ENCODE measurements around the gene ADCY9.
A peak's percentile ranks its signal among the peaks of the same experiment; 100 is the strongest.

The ADCY9 gene

GRCh38 chr16:4098501-4098900, 17.7 kb downstream of the ADCY9 start:
- peak overlapping the region; percentile 33; the same call in 1 of the 2 replicates for H3K27ac ChIP-seq
- no peak for TF ChIP-seq CTCF (conservative IDR thresholded peaks at IDR 0.05)

DNA sequence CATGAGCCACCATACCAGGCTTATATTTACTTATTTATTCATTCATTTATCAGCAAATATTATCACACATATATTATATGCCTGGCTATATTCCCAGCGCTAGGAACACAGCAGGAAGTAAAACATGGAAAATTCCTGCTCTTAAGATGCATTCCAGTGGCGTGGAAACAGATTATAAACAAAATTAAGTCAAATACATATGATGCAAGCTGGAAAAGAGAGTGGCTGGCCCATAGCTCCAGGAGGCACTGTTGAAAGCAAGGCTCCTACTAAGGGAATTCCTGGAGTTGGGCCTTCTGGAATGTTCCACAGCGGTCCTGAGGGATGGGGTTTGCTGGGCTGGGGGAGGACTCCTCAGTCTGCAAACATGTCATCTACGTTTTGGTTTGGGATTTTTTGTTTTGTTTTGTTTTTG, 18.4 kb downstream of the ADCY9 start:
- no peak for TF ChIP-seq CTCF (conservative IDR thresholded peaks at IDR 0.05)
- H3K27ac ChIP-seq: peak overlapping the region; percentile 33; the same call in 1 of the 2 replicates

DNA sequence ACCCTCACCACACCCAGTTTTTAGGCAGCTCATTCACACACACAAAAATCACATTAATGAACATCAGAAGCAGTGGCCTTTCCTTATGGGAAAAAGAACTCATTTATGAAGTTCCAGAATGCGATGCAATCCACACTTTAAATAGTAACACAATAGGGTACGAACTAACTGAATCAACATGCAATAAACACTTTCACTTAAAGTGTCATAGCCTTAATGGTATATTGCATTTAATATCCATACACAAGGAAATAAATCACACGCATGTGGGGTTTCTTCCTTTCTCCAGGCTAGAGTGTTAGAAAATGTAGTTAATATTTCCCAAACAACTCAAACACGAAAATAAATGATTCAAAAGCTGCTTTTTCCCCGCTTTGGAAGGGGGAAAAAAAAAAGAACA, 19.7 kb downstream of the ADCY9 start:
- TF ChIP-seq CTCF (conservative IDR thresholded peaks at IDR 0.05): no peak
- H3K27ac ChIP-seq: no peak overlapping the region

- no peak overlapping the region for H3K27ac ChIP-seq
- TF ChIP-seq CTCF (conservative IDR thresholded peaks at IDR 0.05): no peak
These were observed 22.0 kb downstream of the ADCY9 start for GRCh38 chr16:4094127-4094773.

DNA sequence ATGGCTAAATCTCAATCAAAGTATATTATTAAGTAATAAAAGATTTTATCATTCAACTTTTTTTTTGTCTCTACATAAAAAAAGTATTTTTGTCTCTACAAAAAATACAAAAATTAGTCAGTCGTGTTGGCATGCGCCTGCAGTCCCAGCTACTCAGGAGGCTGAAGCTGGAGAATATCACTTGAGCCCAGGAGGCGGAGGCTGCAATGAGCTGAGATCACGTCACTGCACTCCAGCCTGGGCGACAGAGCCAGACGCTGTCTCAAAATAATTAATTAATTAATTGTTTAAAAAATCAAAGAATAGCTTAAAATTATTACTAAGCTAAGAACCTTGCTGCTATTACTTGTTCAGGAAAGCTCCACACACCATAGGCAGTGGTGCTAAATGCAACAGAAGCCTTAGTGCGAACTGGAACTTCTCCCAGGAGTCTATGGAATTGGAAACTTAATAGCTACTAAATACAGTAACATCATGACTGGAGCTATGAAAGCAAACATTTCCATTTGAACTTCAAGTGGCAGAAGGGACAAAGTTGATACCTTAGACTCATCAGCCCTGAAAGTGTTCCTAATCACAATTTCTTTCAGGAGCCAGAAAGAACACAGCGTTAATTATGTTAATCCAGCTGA, 22.6 kb downstream of the ADCY9 start:
- H3K27ac ChIP-seq: no peak overlapping the region
- no peak for TF ChIP-seq CTCF (conservative IDR thresholded peaks at IDR 0.05)

DNA sequence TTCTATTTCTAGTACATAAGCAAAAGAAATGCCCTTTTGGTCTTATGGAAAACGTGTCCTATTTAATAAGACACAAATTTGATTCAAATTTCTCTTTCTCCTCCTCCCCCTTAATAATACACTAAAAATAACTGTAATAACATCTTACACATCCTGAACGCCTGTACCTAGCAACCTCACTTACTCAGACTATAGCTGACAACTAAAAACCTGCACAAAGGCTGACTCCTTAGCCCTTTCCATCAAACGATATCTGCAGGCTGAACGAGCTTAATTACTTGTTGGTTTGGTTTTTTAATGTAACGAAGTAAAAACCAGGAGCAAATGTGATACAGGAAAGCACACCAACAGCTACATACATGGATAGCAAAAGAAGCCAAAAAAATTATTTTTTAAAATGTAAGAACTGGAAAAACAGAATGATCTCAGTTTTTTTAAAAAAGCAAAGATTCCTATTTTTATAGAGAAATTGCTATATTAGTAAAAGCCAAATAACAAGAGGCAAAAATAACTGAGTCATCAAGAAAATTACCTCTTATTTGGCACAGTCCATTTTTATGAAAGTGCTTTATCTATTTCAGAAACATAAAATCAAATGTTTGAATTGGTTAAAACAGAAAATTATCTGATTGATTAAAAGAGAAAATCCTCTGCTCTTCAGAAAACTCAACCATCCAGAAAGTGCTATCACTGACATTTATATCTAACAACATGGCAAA, 23.5 kb downstream of the ADCY9 start:
- no peak overlapping the region for H3K27ac ChIP-seq
- TF ChIP-seq CTCF (conservative IDR thresholded peaks at IDR 0.05): no peak

DNA sequence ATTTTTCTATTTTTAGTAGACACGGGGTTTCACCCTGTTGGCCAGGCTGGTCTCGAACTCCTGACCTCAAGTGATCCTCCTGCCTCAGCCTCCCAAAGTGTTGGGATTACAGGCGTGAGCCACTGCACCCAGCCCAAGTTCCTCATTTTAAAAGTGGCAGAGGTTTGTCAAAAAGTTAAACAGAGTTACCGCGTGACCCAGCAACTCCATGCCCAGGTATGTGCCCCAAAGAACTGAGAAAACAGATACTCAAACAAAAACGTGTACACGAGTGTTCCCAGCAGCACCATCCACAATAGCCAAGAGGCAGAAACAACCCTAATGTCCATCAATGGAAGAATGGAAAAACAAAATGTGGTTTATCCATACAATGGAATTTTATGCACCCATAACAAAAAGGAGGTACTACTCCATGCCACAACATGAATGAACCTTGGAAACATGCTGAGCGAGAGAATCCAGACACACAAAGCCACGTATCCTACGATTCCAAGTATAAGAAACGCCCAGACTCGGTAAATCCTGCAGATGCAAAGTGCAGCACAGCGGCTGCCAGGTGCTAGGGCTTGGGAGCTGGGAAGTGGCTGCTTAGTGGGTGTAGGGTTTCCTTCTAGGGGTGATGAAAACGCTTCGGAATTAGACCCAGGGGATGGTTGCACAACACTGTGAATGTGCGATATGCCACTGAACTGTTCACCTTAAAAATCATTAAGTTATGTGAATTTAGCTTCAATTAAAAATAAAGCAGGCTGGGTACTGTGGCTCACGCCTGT, 24.8 kb downstream of the ADCY9 start:
- no peak overlapping the region for H3K27ac ChIP-seq
- no peak for TF ChIP-seq CTCF (conservative IDR thresholded peaks at IDR 0.05)
